ENCODE data around the gene SRSF6.
"Not testable (repeated sequence)": the region's sequence is repeated elsewhere in the genome, so short reads cannot be mapped to it uniquely, and the experiment has no call there.

SRSF6 gene

GRCh38 chr20:43473381-43473704 lies 15.6 kb downstream of the SRSF6 start:
- in situ Hi-C loops (cut with HindIII; ENCODE audit: low sequenced_read_pairs), result no loop called here

GRCh38 chr20:43477193-43477592 lies 19.5 kb downstream of the SRSF6 start:
- in situ Hi-C loops (cut with HindIII; ENCODE audit: low sequenced_read_pairs), result no loop called here

GRCh38 chr20:43477619-43478018 lies 19.9 kb downstream of the SRSF6 start:
- in situ Hi-C loops (cut with HindIII; ENCODE audit: low sequenced_read_pairs), result no loop called here

- in situ Hi-C loops (cut with HindIII; ENCODE audit: low sequenced_read_pairs), result no loop called here
Observed at GRCh38 chr20:43490038-43490437, 32.3 kb downstream of the SRSF6 start.

GRCh38 chr20:43492101-43492500 lies 34.4 kb downstream of the SRSF6 start:
- in situ Hi-C loops (cut with HindIII; ENCODE audit: low sequenced_read_pairs), result no loop called here

- in situ Hi-C loops (cut with HindIII; ENCODE audit: low sequenced_read_pairs), result no loop called here
Observed at GRCh38 chr20:43495388-43495787, 37.7 kb downstream of the SRSF6 start.

- in situ Hi-C loops (cut with HindIII; ENCODE audit: low sequenced_read_pairs), result not testable (repeated sequence)
Observed at GRCh38 chr20:43502021-43502420, 44.3 kb downstream of the SRSF6 start.

GRCh38 chr20:43506238-43506637 lies 48.5 kb downstream of the SRSF6 start:
- in situ Hi-C loops (cut with HindIII; ENCODE audit: low sequenced_read_pairs), result no loop called here

- in situ Hi-C loops (cut with HindIII; ENCODE audit: low sequenced_read_pairs), result no loop called here
Observed at GRCh38 chr20:43507150-43508080, 49.7 kb downstream of the SRSF6 start, which contains the start of gene L3MBTL1. L3MBTL1 (plus strand) TSS chr20:43507697; CDS start chr20:43513504, 5,807 bp downstream.

GRCh38 chr20:43508106-43508505 lies 50.4 kb downstream of the SRSF6 start:
- in situ Hi-C loops (cut with HindIII; ENCODE audit: low sequenced_read_pairs), result no loop called here

- in situ Hi-C loops (cut with HindIII; ENCODE audit: low sequenced_read_pairs), result no loop called here
Observed at GRCh38 chr20:43508604-43509040, 50.9 kb downstream of the SRSF6 start.

GRCh38 chr20:43511879-43512278 lies 54.2 kb downstream of the SRSF6 start:
- in situ Hi-C loops (cut with HindIII; ENCODE audit: low sequenced_read_pairs), result no loop called here

GRCh38 chr20:43513372-43513930 lies 55.8 kb downstream of the SRSF6 start:
- in situ Hi-C loops (cut with HindIII; ENCODE audit: low sequenced_read_pairs), result no loop called here
